HCT116 (cell line): ENCODE data around the gene GRB7. TPM values are rescaled to one million over a fixed set of nuclear protein-coding genes. Genes with fewer than 3 reads are reported as not detected.
"Not testable (repeated sequence)": the region's sequence is repeated elsewhere in the genome, so short reads cannot be mapped to it uniquely, and the experiment has no call there.

ENCODE experiments used
- ATAC-seq: fragments of 200-7000 bp; cut with Tn5 transposase; 2 replicates; pipeline ENCODE4 v1.9.1; 2020; ENCODE audit warnings: mild to moderate bottlenecking, moderate library complexity
- BruUV-seq: library from RNA; stranded (reverse); fragments of 400-500 nt; replicated peaks from 2 replicates; lab custom pipeline; 2021; lab: Mats Ljungman, UMichigan
- CTCF ChIA-PET: fragments of 300-600 bp; sonication (Branson Sonifier 250); formaldehyde crosslinking; loops from one replicate; lab custom pipeline; 2021; ENCODE audit warnings: antibody characterized with exemption; lab: Charles Lee
- POLR2A ChIA-PET: fragments of 300-600, 350-600 bp; sonication (Branson Sonifier 250); formaldehyde crosslinking; loops from one replicate; lab custom pipeline; 2021; ENCODE audit warnings: antibody characterized with exemption; lab: Charles Lee
- RAD21 ChIA-PET, 2 experiments: fragments of 300-600 bp; sonication (Branson Sonifier 250); formaldehyde crosslinking; loops; one replicate each; lab custom pipeline; 2023; ENCODE audit warnings: low total read pairs in 2 of 2; ENCODE audit not compliant: uncharacterized antibody in 2 of 2, unreplicated experiment in 2 of 2, low non-redundant PET in 1 of 2; lab: Charles Lee
- DNase-seq: peaks from one replicate; pipeline ENCODE4 v3.0.0-alpha.2; 2010; ENCODE audit warnings: low read depth, low spot score
- H2AFZ ChIP-seq: fragments of 200-600 bp; shearing (Covaris generic), sonication (generic); 2 replicates; pipeline ENCODE4 v1.6.1; 2017; ENCODE audit warnings: low read depth, mixed run types, mixed read lengths, antibody characterized with exemption, low read length; ENCODE audit not compliant: poor library complexity, severe bottlenecking
- H3K27ac ChIP-seq: 2 replicates; pipeline ENCODE4 v1.5.1; 2012; ENCODE audit warnings: low read depth, low read length
- H3K27me3 ChIP-seq: fragments of 200-600 bp; sonication (generic); 2 replicates; pipeline ENCODE4 v1.6.1; 2016; ENCODE audit warnings: mixed run types, low read length, mixed read lengths; ENCODE audit not compliant: insufficient read depth
- H3K36me3 ChIP-seq, 2 experiments: fragments of 200-500 bp in 1 of 2; fragments of 200-600 bp in 1 of 2; sonication (Bioruptor generic) in 1 of 2; sonication (generic) in 1 of 2; 2 replicates each; pipeline versions ENCODE4 v1.5.1 to v1.6.1; 2014 to 2016; ENCODE audit warnings: low read length in 2 of 2, inconsistent platforms in 1 of 2, mixed read lengths in 1 of 2, mixed run types in 1 of 2; ENCODE audit not compliant: insufficient read depth in 2 of 2, control insufficient read depth in 1 of 2
- H3K4me1 ChIP-seq, 2 experiments: fragments of 200-600 bp in 1 of 2; sonication (generic) in 1 of 2; 2 replicates each; pipeline versions ENCODE4 v1.5.1 to v1.6.1; 2012 to 2017; ENCODE audit warnings: low read length in 2 of 2, inconsistent platforms in 1 of 2, mild to moderate bottlenecking in 1 of 2, mixed read lengths in 1 of 2, mixed run types in 1 of 2, moderate library complexity in 1 of 2; ENCODE audit not compliant: insufficient read depth in 2 of 2, control insufficient read depth in 1 of 2
- H3K4me2 ChIP-seq: fragments of 200-600 bp; sonication (generic); 2 replicates; pipeline ENCODE4 v1.6.1; 2017; ENCODE audit warnings: mixed run types, low read length, mixed read lengths
- H3K4me3 ChIP-seq, 2 experiments: fragments of 200-600 bp in 1 of 2; sonication (generic) in 1 of 2; replicated peaks in 1 of 2; 2 replicates each; pipeline ENCODE4 v1.5.1; 2011 to 2016; ENCODE audit warnings: low read length in 2 of 2, control low read depth in 1 of 2, low read depth in 1 of 2, mild to moderate bottlenecking in 1 of 2, mixed read lengths in 1 of 2, mixed run types in 1 of 2
- H3K79me2 ChIP-seq: fragments of 200-600 bp; sonication (generic); 2 replicates; pipeline ENCODE4 v1.6.1; 2017; ENCODE audit warnings: mild to moderate bottlenecking, mixed run types, low read length, moderate library complexity, mixed read lengths; ENCODE audit not compliant: insufficient read depth
- H3K9ac ChIP-seq: fragments of 200-600 bp; sonication (generic); 2 replicates; pipeline ENCODE4 v1.6.1; 2016; ENCODE audit warnings: low read length, mixed read lengths
- H3K9me2 ChIP-seq: fragments of 200-600 bp; sonication (generic), shearing (Covaris generic); 2 replicates; pipeline ENCODE4 v1.6.1; 2017; ENCODE audit warnings: mixed run types, mild to moderate bottlenecking, moderate library complexity; ENCODE audit not compliant: insufficient read depth
- H3K9me3 ChIP-seq, 2 experiments: fragments of 200-500 bp in 1 of 2; fragments of 200-600 bp in 1 of 2; sonication (Bioruptor generic) in 1 of 2; sonication (generic) in 1 of 2; 2 replicates each; pipeline ENCODE4 v1.6.1; 2014 to 2017; ENCODE audit warnings: low read length in 2 of 2, mixed read lengths in 2 of 2, inconsistent platforms in 1 of 2, low read depth in 1 of 2, mild to moderate bottlenecking in 1 of 2, mixed run types in 1 of 2, moderate library complexity in 1 of 2; ENCODE audit not compliant: control insufficient read depth in 1 of 2, insufficient read depth in 1 of 2
- H4K20me1 ChIP-seq: fragments of 200-600 bp; sonication (generic), shearing (Covaris generic); 2 replicates; pipeline ENCODE4 v1.6.1; 2017; ENCODE audit warnings: mixed run types, mild to moderate bottlenecking, moderate library complexity; ENCODE audit not compliant: insufficient read depth
- CEBPB ChIP-seq: IDR thresholded peaks from 2 replicates; pipeline ENCODE4 v1.6.1; 2012; ENCODE audit warnings: low read depth
- EGR1 ChIP-seq: IDR thresholded peaks from 2 replicates; pipeline ENCODE4 v1.6.1; 2012; ENCODE audit warnings: low read depth
- EZH2phosphoT487 ChIP-seq: fragments of 200-600 bp; IDR thresholded peaks from 2 replicates; pipeline ENCODE4 v1.6.1; 2018; ENCODE audit warnings: antibody characterized with exemption, borderline replicate concordance
- FOSL1 ChIP-seq: IDR thresholded peaks from 2 replicates; pipeline ENCODE4 v1.6.1; 2012; ENCODE audit warnings: low read depth
- JUND ChIP-seq: IDR thresholded peaks from 2 replicates; pipeline ENCODE4 v1.6.1; 2012
- SIN3A ChIP-seq: IDR thresholded peaks from 2 replicates; pipeline ENCODE4 v1.6.1; 2012; ENCODE audit warnings: low read depth
- ZBTB33 ChIP-seq: IDR thresholded peaks from 2 replicates; pipeline ENCODE4 v1.6.1; 2011; ENCODE audit warnings: mild to moderate bottlenecking, low read length, moderate library complexity; ENCODE audit not compliant: insufficient replicate concordance; ENCODE audit errors: extremely low read depth
- ZFX ChIP-seq: fragments of 450-650 bp; IDR thresholded peaks from 2 replicates; pipeline ENCODE4 v1.6.1; 2017
- ZNF274 ChIP-seq: fragments of 200-500 bp; sonication (Bioruptor generic); IDR thresholded peaks from 2 replicates; pipeline ENCODE4 v1.6.1; 2014; ENCODE audit warnings: mild to moderate bottlenecking, low read depth, low read length, inconsistent platforms
- intact Hi-C: fragments of 100-400 bp; cut with micrococcal nuclease; formaldehyde crosslinking; loops from 2 replicates; pipeline ENCODE4 v1.10.0; 2022
- total RNA-seq: library from RNA; stranded (reverse); gene quantifications from one replicate; pipeline ENCODE4 v1.2.1, GENCODE V29; 2021; ENCODE audit not compliant: unreplicated experiment

Gene GRB7
- total RNA-seq, 1 experiment from 2014 or later, result 51.9 TPM

DNA sequence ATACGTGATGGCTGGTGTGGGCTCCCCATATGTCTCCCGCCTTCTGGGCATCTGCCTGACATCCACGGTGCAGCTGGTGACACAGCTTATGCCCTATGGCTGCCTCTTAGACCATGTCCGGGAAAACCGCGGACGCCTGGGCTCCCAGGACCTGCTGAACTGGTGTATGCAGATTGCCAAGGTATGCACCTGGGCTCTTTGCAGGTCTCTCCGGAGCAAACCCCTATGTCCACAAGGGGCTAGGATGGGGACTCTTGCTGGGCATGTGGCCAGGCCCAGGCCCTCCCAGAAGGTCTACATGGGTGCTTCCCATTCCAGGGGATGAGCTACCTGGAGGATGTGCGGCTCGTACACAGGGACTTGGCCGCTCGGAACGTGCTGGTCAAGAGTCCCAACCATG is 13.0 kb upstream of the GRB7 start:
- CTCF ChIA-PET, result no interaction called here

GRCh38 chr17:39725923-39726322 is 11.8 kb upstream of the GRB7 start:
- Histone ChIP-seq H3K36me3 (peaks cover 3 to 22% of the 10 kb centered on the region in 2 experiments; a peak in 2 of 4 replicates), H3K79me2 (peaks cover 10% of the 10 kb centered on the region; the same call in 1 of the 2 replicates), H3K4me1 (peaks cover 4 to 27% of the 10 kb centered on the region in 2 experiments; a peak in 3 of 4 replicates)
- DNase-seq, H2AFZ ChIP-seq, H3K4me2 ChIP-seq, H3K27ac ChIP-seq, H3K9me2 ChIP-seq, H4K20me1 ChIP-seq, H3K9ac ChIP-seq, POLR2A ChIA-PET, H3K4me3 ChIP-seq, ATAC-seq, CTCF ChIA-PET, intact Hi-C loops, RAD21 ChIA-PET, H3K9me3 ChIP-seq, H3K27me3 ChIP-seq, BruUV-seq: not testable (repeated sequence)

More for the DNA sequence above, 13.0 kb upstream of the GRB7 start:
- ATAC-seq (no peak), DNase-seq (no peak)
- Histone ChIP-seq H3K36me3 (peaks cover 3 to 22% of the 10 kb centered on the region in 2 experiments; a peak in 2 of 4 replicates), H3K27ac (no peak overlapping the region), H3K4me1 (peaks cover 3 to 22% of the 10 kb centered on the region in 2 experiments; a peak in 3 of 4 replicates), H3K9me3 (no peaks in the 10 kb centered on the region), H3K4me3 (no peak overlapping the region), H3K79me2 (peaks cover 6% of the 10 kb centered on the region; the same call in 1 of the 2 replicates), H2AFZ (no peak overlapping the region)
- intact Hi-C loops, result no loop called here
- ChIA-PET POLR2A (no interaction called here), RAD21 (no interaction called here)
- no peak for TF ChIP-seq JUND
- no peak for TF ChIP-seq EGR1
- TF ChIP-seq ZFX, result no peak
- no peak for TF ChIP-seq EZH2phosphoT487
- TF ChIP-seq ZNF274, result no peak
- no peak for TF ChIP-seq SIN3A
- TF ChIP-seq CEBPB, result no peak
- no peak for TF ChIP-seq ZBTB33
- no peak for TF ChIP-seq FOSL1
- TF ChIP-seq, all 23 proteins: peak for 0
- H3K9me2 ChIP-seq, result no peaks in the 10 kb centered on the region
- H3K9ac ChIP-seq, result no peak overlapping the region
- no peak overlapping the region for H3K4me2 ChIP-seq
- H4K20me1 ChIP-seq, result no peaks in the 10 kb centered on the region
- BruUV-seq, result no TSS peak
- H3K27me3 ChIP-seq, result no peaks in the 10 kb centered on the region
